ENCODE measurements around the gene ZNF652.

The ZNF652 gene

DNA sequence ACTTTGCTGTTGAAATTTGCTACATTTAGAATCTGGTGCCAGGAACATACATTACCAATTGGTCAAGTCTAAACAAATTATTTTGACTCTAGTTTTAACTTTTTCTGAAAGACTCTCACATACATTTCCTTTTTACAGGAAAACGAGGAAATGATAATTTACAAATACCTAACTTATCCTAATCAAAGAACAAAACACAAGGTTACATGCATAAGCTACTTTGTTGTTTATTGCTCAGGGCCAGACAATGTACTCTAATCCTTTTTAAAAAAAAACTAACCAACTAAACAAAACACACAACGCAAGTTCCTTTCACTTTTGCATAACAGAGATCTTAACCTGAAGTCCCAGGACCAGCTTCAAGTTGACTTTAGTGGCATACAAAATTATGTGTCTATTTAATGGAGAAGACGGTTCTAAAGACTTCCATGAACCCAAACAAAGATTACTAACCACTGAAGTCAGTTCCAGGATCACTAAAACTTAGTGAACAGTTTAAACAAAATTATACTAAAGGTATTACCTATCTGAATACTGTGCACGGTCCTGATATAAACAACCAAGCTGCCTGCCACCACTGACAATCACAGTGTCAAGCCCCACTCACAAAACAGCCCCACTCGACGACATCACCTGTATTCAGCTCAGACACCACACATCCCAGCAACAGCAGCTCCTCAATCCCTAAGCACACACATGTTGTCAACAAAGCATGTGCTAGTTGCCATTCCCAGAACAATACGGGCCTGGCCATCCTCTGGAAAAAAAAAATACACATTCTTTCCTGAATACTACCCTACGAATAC is 1.9 kb downstream of the ZNF652 start:
- DNase-seq (ENCODE audit: low spot score) = no peak

- DNase-seq (ENCODE audit: low spot score) = no peak
Observed at GRCh38 chr17:49358641-49359247, 3.3 kb downstream of the ZNF652 start.

- no peak for DNase-seq (ENCODE audit: low spot score)
Observed at GRCh38 chr17:49357516-49357915, 4.5 kb downstream of the ZNF652 start.

GRCh38 chr17:49356320-49356719 is 5.7 kb downstream of the ZNF652 start:
- DNase-seq (ENCODE audit: low spot score) = no peak

DNA sequence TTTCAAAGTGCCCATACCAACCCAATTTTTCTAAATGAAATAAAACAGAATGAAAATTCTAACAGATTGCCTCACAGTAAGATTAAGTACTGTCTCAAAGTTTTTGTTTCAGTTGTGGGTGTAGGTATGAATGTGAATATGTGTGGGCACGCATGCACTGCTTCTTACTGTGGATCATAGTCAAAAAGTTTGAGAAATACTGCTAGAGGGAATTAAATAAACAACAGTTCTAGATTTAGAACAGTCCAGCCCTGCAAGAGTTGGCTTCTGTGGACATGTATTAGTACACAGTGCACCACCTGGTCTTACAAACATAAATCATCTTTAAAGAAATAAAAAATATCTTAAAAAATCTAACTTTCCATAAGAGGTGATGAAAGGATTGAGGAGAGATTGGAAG is 8.4 kb downstream of the ZNF652 start:
- no peak for DNase-seq (ENCODE audit: low spot score)

- DNase-seq (ENCODE audit: low spot score) = no peak
Observed at GRCh38 chr17:49352587-49353154, 9.4 kb downstream of the ZNF652 start.

DNA sequence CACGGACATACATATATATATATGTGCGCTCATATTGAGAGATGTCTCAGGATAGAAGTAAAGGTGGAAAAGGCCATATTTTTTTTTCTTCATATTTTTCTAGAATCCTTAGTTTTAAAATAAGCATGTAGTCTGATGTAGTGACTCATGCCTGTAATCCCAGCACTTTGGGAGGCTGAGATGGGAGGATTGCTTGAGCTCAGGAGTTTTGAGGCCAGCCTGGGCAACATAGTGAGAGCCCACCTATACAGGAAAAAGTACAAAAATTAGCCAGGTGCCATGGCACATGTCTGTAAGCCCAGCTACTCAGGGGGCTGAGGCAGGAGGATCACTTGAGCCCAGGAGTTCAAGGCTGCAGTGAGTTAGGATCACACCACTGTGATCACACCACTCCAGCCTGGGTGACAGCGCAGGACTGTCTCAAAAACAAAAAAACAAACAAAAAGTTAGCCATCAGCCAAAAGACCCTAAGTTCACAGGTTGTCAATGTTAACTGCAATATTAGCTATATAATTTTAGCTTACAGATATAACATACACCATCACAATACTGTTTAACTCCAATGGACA is 10.4 kb downstream of the ZNF652 start:
- DNase-seq (ENCODE audit: low spot score) = no peak

DNA sequence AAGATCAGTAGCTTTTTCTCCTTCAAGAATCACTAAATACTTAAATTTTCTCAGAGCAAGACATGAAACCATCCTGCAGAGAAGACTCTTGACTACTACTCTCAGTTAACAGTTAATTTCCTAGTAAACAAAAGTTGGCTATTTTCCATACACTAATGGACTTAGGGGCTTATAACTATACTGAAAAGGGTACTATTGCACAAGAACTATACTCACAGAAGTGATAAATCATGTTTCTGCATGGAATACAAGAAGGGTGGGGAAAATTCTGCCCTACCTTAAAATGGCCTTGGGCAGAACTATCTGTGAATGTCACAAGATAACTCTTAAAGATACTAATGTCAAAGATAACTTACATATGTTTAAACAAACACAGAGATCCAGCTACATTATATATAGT is 12.5 kb downstream of the ZNF652 start:
- DNase-seq (ENCODE audit: low spot score) = no peak

DNA sequence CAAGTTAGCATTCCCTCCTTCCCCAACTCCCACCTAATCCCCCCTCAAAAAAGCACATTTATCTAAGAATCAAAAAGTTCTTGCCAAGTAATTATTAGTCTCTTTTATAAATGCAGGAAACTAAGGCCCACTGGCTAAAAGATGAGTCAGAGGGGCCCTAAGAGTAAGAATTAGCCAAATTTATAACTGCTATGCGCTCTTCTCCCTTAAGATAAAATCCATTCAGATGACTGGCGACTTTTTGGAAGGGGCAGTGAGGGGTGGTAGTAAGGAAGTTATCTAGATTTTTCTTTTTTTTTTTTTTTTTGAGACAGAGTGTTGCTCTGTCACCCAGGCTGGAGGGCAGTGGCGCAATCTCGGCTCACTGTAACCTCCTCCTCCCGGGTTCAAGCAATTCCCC is 17.1 kb downstream of the ZNF652 start:
- DNase-seq (ENCODE audit: low spot score) = no peak

GRCh38 chr17:49343273-49343672 is 18.8 kb downstream of the ZNF652 start:
- no peak for DNase-seq (ENCODE audit: low spot score)

DNA sequence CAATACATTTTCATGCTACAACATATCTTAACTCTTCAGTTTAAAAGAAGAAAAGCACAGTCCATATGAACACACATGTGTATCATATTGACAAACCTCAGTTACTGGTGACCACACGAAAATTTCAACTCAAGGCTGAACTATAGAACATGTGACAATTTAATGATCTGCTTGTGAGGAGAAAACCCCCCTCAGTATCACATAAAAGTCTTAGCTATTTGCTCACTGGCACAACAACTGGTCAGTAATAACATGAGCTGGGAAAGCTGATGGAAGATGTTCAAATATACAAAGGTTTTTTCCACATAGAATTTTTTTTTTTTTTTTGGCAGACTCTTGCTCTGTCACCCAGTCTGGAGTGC is 19.5 kb downstream of the ZNF652 start:
- no peak for DNase-seq (ENCODE audit: low spot score)

DNA sequence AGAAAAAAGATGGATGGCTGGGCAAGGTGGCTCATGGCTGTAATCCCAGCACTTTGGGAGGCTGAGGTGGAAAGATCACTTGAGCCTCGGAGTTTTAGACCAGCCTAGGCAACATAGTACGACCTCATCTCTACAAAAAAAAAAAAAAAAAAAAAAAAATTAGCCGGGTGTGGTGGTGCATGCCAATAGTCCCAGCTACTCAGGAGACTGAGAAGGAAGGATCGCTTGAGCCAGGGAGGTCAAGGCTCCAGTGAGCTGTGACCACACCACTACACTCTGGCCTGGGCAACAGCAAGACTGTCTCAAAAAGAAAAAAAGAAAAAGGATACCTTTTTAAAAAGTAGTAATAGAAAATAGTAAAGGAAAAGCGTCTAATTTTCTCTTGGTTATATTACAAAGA is 20.7 kb downstream of the ZNF652 start:
- DNase-seq (ENCODE audit: low spot score) = no peak

DNA sequence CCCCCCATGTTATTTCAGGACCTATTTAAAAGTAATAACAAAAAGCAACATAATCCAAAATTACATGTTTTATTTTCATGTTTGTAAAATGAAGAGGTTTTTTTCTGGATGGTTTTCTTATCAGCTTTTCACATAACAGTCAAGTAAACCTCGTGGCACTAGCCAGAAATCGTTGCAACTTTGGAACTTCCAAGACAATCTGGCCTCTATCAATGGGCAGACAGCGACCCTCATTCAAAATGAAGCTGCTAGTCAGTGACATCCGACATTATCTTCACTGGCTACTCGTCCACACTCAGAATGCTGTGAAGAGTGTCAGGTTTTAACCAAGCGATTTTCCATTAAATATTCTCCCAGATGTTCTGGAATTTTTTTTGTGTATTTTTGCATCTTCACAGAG is 22.7 kb downstream of the ZNF652 start:
- no peak for DNase-seq (ENCODE audit: low spot score)

- no peak for DNase-seq (ENCODE audit: low spot score)
Observed at GRCh38 chr17:49338883-49339282, 23.2 kb downstream of the ZNF652 start.

DNA sequence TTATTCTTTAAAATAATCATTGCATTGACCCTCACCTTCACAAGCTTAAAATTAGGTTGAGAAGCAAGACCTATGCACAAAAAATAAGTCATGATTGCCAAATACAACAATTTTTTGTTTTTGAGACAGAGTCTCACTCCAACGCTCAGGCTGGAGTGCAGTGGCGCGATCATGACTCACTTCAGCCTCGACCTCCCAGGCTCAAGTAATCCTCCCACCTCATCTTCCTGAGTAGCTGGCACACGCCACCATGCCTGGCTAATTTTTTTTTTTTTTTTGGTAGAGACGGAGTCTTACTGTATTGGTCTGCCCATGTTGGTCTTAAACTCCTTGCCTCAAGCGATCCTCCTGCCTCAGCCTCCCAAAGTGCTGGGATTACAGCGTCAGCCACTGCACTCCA is 24.2 kb downstream of the ZNF652 start:
- no peak for DNase-seq (ENCODE audit: low spot score)

DNA sequence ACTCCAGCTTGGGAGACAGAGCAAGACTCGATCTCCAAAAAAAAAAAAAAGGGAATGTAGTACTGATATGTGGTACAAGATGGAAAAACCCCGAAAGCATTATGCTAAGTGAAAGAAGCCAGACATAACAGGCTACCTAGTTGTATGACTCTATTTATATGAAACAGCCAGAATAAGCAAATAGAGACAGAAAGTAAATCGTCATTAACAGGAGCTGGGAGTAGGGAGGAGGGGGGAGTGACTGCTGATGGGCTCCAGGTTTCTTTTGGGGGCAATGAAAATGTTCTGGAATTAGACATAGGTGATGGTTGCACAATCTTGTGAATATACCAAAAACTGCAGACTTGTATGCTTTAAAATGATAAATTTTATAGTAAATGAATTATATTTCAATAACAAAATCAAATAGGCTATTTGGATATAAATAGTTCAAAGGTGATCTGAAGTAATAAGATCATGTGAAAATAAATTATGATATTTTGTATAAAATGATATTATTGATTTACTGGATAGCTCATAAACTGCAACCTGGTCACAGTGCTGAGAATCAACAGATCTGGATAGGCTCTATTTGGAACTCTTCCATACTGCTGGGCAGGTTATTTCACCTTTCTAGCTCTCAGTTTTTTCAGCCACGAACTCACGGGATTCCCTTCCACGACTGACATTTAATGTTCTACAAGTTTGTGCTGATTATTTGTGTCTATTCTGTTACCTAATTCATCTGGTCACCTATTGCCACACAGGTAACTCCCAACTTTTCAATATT is 27.1 kb downstream of the ZNF652 start:
- no peak for DNase-seq (ENCODE audit: low spot score)

GRCh38 chr17:49333804-49334203 is 28.2 kb downstream of the ZNF652 start:
- DNase-seq (ENCODE audit: low spot score) = no peak

DNA sequence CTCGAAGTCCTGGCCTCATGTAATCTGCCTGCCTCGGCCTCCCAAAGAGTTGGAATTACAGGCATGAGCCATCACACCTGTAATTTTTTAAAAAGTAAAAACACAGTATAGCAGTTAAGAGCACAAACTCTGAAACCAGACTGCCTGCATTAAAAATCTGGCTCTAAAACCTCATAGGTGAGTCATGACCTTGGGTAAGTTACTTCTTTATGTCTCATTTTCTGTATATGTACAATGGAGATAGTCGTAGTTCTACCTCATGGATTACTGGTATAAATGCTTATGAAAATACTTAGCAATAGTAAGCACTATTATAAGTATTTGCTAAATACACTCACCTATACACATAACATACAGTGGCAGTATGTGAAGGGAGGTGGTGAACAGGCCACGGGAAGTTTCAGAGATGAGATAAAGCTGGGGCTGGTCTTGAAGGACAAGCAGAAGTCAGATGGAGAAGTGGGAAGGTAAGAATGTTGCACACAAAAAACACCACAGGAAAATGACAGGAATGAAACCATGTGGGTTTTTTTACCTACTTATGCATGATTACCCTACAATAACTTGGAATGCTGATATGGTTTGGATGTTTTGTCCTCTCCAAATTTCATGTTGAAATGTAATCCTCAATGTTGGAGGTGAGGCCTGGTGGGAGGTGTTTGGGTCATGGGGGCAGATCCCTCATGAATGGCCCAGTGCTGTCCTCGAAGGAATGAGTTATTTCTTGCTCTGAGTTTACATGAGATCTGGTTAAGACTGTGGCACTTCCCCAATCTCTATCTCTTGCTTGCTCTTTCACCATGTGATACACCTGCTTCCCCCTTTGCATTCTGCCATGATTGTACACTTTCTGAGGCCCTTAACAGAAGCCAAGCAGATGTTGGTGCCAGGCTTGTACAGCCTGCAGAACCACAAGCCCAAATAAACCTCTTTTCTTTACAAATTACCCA is 33.9 kb downstream of the ZNF652 start:
- DNase-seq (ENCODE audit: low spot score) = no peak

GRCh38 chr17:49325980-49326379 is 36.1 kb downstream of the ZNF652 start:
- DNase-seq (ENCODE audit: low spot score) = no peak

- DNase-seq (ENCODE audit: low spot score) = no peak
Observed at GRCh38 chr17:49318435-49318965, 43.5 kb downstream of the ZNF652 start.
